Measurements from ENCODE around the gene KLHL6. TPM values are rescaled to one million over a fixed set of nuclear protein-coding genes. Genes with fewer than 3 reads are reported as not detected.

KLHL6 gene
- total and polyA plus RNA-seq, 2 of the 8 experiments (the other 6 are each of a cell fraction or from before 2014, with no cell fraction given): 0.05 TPM; not detected in 1

- no peak overlapping the region for H4K8ac ChIP-seq (ENCODE audit: extremely low read depth, insufficient read depth, low read length)
- 96% methylated on average over 2 of the region's 2 CpGs; no CpG with 5 or more reads in 1 of the 2 experiments for WGBS, 2 experiments (ENCODE audit: extremely low coverage in 1 of 2, insufficient coverage in 1 of 2, insufficient read length in 1 of 2, insufficient replicate concordance in 2 of 2, low coverage in 1 of 2, low lambda C conversion rate in 2 of 2, missing lambda C conversion rate in 1 of 2)
- POLR2A ChIA-PET (ENCODE audit: partially characterized antibody): no interaction called here
- FAIRE-seq (no peak), DNase-seq (ENCODE audit: low read depth in 1 of 2, low spot score in 2 of 2) (peak in 1 of 2 experiments; percentile 42)
- H4K5ac ChIP-seq (ENCODE audit: insufficient read length, low read depth, low read length): no peak overlapping the region
- no peak overlapping the region for H3K14ac ChIP-seq (ENCODE audit: insufficient read length)
- H3K4me2 ChIP-seq (ENCODE audit: insufficient read depth in 1 of 2, low read depth in 2 of 2, low read length in 2 of 2): no peak overlapping the region
- H2BK20ac ChIP-seq (ENCODE audit: low read length): no peak overlapping the region
- H3K4me3 ChIP-seq (ENCODE audit: extremely low read depth in 1 of 4, insufficient read depth in 2 of 4, low read depth in 3 of 4, low read length in 4 of 4): no peak overlapping the region
- no peak overlapping the region for H3K23ac ChIP-seq (ENCODE audit: insufficient read length)
- no peak overlapping the region for H3K18ac ChIP-seq (ENCODE audit: extremely low read depth, low read length)
- H3K79me1 ChIP-seq (ENCODE audit: low read depth, low read length): no peaks in the 10 kb centered on the region
- no peak overlapping the region for H3K9ac ChIP-seq (replicated peaks in 1 of 4; ENCODE audit: extremely low read depth in 1 of 4, low read depth in 3 of 4, low read length in 3 of 4)
- H3K4ac ChIP-seq (replicated peaks; ENCODE audit: insufficient read length, low read depth, low read length): no peak overlapping the region
- H4K20me1 ChIP-seq (replicated peaks in 1 of 2; ENCODE audit: control insufficient read depth in 1 of 2, insufficient read depth in 2 of 2, low read length in 2 of 2): no peaks in the 10 kb centered on the region
- H3K9me3 ChIP-seq (ENCODE audit: insufficient read depth in 2 of 2, low read depth in 1 of 2, low read length in 1 of 2): no peaks in the 10 kb centered on the region
- H2BK15ac ChIP-seq (ENCODE audit: low read length): no peak overlapping the region
- H2BK5ac ChIP-seq (ENCODE audit: low read depth, low read length): peak overlapping the region; percentile 36; the same call in 1 of the 2 replicates
- no peaks in the 10 kb centered on the region for H3K23me2 ChIP-seq (ENCODE audit: low read depth, low read length)
- H2BK120ac ChIP-seq (replicated peaks; ENCODE audit: low read depth, low read length): no peak overlapping the region
- no peak overlapping the region for H3K56ac ChIP-seq (replicated peaks; ENCODE audit: insufficient read length, low read depth, low read length)
- H3K36me3 ChIP-seq (ENCODE audit: control insufficient read depth in 2 of 4, insufficient read depth in 4 of 4, low read length in 3 of 4): no peaks in the 10 kb centered on the region
- no peak overlapping the region for H3K27ac ChIP-seq (ENCODE audit: low read depth, low read length)
- H3K4me1 ChIP-seq (replicated peaks in 1 of 4; ENCODE audit: control insufficient read depth in 3 of 4, insufficient read depth in 4 of 4, low read length in 3 of 4): peaks cover 0 to 4% (median 1%) of the 10 kb centered on the region in 4 experiments; a peak in 5 of 7 replicates
- H2AFZ ChIP-seq (ENCODE audit: low read length): no peak overlapping the region
- no peak overlapping the region for H2AK5ac ChIP-seq (ENCODE audit: low read depth, low read length)
- CTCF ChIA-PET (ENCODE audit: partially characterized antibody): interaction anchor here (0.5 to 2.2 kb wide), 6 partner anchors 15 to 1258 kb away, joined by 3 to 11 read pairs (median 4); no protein-coding TSS in a partner anchor
- peak overlapping the region; percentile 10; the same call in 1 of the 2 replicates for H2BK12ac ChIP-seq (ENCODE audit: low read depth, low read length)
- H3K79me2 ChIP-seq (ENCODE audit: control insufficient read depth in 1 of 2, insufficient read depth in 2 of 2, low read length in 2 of 2): no peaks in the 10 kb centered on the region
- H4K91ac ChIP-seq (replicated peaks; ENCODE audit: insufficient read length, low read length): peak overlapping the region; percentile 58
- no peaks in the 10 kb centered on the region; a peak in 1 of 7 replicates for H3K27me3 ChIP-seq (replicated peaks in 1 of 4; ENCODE audit: control insufficient read depth in 3 of 4, extremely low read depth in 1 of 4, insufficient read depth in 3 of 4, low read length in 3 of 4)
- no peak for TF ChIP-seq KDM1A (IDR thresholded peaks at IDR 0.05; ENCODE audit: borderline replicate concordance, low read length)
- TF ChIP-seq RNF2 (IDR thresholded peaks at IDR 0.05; ENCODE audit: borderline replicate concordance, low read depth, low read length, missing control alignments, poor library complexity, severe bottlenecking): no peak
- no peak for TF ChIP-seq EZH2 (IDR thresholded peaks at IDR 0.05; ENCODE audit: low read depth, low read length, severe bottlenecking)
- TF ChIP-seq CHD2 (IDR thresholded peaks at IDR 0.05; ENCODE audit: low read length): no peak
- TF ChIP-seq CTCF (IDR thresholded peaks at IDR 0.05; ENCODE audit: control extremely low read depth in 1 of 3, insufficient read depth in 1 of 3, low read depth in 1 of 3, low read length in 3 of 3): no peak
- no peak for TF ChIP-seq CTBP2 (IDR thresholded peaks at IDR 0.05; ENCODE audit: borderline replicate concordance, insufficient read depth, insufficient read length, low read length)
- TF ChIP-seq GABPA (IDR thresholded peaks at IDR 0.05; ENCODE audit: borderline replicate concordance, insufficient read depth, low read length): no peak
- no peak for TF ChIP-seq ATF3 (IDR thresholded peaks at IDR 0.05; ENCODE audit: insufficient read depth, low read depth, low read length)
- no peak for TF ChIP-seq KDM5A (IDR thresholded peaks at IDR 0.05; ENCODE audit: low read length)
These were observed 61.2 kb downstream of the KLHL6 start for GRCh38 chr3:183494341-183494740.
